Tibial artery (tissue), 4 donors: ENCODE measurements around the gene APMAP.
A peak's percentile ranks its signal among the peaks of the same experiment; 100 is the strongest.

Experiments used
- DNase-seq, 2 donors: peaks; one replicate each; pipeline ENCODE4 v3.0.0-alpha.2; 2019
- H3K27ac ChIP-seq, 2 donors: fragments of 200-600 bp; sonication (generic) in 1 of 2; 1 replicate in 1 of 2; 2 replicates in 1 of 2; pipeline ENCODE4 v1.5.1; 2018 to 2019; ENCODE audit warnings: mild to moderate bottlenecking in 1 of 2
- H3K27me3 ChIP-seq, 2 donors: fragments of 200-600 bp; sonication (generic) in 1 of 2; one replicate each; pipeline versions ENCODE4 v1.5.1 to v1.6.0; 2016 to 2019
- H3K36me3 ChIP-seq, 3 donors: fragments of 200-600 bp; sonication (generic) in 2 of 3; one replicate each; pipeline ENCODE4 v1.5.1; 2016 to 2019; ENCODE audit warnings: mild to moderate bottlenecking in 2 of 3
- H3K4me1 ChIP-seq, 4 donors: fragments of 200-600 bp; sonication (generic) in 2 of 4; 1 replicate in 3 of 4; 2 replicates in 1 of 4; pipeline ENCODE4 v1.5.1; 2016 to 2019
- H3K4me3 ChIP-seq, 2 donors: fragments of 200-600 bp; sonication (generic) in 1 of 2; 1 replicate in 1 of 2; 2 replicates in 1 of 2; pipeline ENCODE4 v1.5.1; 2018 to 2019; ENCODE audit warnings: mild to moderate bottlenecking in 2 of 2
- H3K9me3 ChIP-seq, 3 donors: fragments of 200-600 bp; sonication (generic) in 1 of 3; one replicate each; pipeline ENCODE4 v1.5.1; 2016 to 2019
- intact Hi-C: fragments of 100-400 bp; cut with DNase I; formaldehyde crosslinking; loops from one replicate; pipeline ENCODE4 v1.15.0; 2023; ENCODE audit warnings: low total_unique reads
- TF ChIP-seq, protein P1 (sequence below), 2 experiments: fragments of 200-600 bp in 1 of 2; fragments of 450-650 bp in 1 of 2; IDR thresholded peaks; one replicate each; pipeline ENCODE4 v1.5.1; 2017 to 2019; ENCODE audit warnings: antibody characterized with exemption in 2 of 2, mild to moderate bottlenecking in 1 of 2, moderate library complexity in 1 of 2

Gene APMAP

GRCh38 chr20:24962182-24962492 lies 30.4 kb downstream of the APMAP start:
- Histone ChIP-seq H3K27me3 (no peaks in the 10 kb centered on the region), H3K27ac (no peak overlapping the region), H3K4me3 (no peak overlapping the region), H3K36me3 (peaks cover 39 to 100% (median 84%) of the 10 kb centered on the region in 3 donors), H3K9me3 (no peaks in the 10 kb centered on the region), H3K4me1 (no peaks in the 10 kb centered on the region)
- TF ChIP-seq, protein P1, sequence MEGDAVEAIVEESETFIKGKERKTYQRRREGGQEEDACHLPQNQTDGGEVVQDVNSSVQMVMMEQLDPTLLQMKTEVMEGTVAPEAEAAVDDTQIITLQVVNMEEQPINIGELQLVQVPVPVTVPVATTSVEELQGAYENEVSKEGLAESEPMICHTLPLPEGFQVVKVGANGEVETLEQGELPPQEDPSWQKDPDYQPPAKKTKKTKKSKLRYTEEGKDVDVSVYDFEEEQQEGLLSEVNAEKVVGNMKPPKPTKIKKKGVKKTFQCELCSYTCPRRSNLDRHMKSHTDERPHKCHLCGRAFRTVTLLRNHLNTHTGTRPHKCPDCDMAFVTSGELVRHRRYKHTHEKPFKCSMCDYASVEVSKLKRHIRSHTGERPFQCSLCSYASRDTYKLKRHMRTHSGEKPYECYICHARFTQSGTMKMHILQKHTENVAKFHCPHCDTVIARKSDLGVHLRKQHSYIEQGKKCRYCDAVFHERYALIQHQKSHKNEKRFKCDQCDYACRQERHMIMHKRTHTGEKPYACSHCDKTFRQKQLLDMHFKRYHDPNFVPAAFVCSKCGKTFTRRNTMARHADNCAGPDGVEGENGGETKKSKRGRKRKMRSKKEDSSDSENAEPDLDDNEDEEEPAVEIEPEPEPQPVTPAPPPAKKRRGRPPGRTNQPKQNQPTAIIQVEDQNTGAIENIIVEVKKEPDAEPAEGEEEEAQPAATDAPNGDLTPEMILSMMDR (IDR thresholded peaks at IDR 0.05): no peak
- intact Hi-C loops: no loop called here
- no peak for DNase-seq

DNA sequence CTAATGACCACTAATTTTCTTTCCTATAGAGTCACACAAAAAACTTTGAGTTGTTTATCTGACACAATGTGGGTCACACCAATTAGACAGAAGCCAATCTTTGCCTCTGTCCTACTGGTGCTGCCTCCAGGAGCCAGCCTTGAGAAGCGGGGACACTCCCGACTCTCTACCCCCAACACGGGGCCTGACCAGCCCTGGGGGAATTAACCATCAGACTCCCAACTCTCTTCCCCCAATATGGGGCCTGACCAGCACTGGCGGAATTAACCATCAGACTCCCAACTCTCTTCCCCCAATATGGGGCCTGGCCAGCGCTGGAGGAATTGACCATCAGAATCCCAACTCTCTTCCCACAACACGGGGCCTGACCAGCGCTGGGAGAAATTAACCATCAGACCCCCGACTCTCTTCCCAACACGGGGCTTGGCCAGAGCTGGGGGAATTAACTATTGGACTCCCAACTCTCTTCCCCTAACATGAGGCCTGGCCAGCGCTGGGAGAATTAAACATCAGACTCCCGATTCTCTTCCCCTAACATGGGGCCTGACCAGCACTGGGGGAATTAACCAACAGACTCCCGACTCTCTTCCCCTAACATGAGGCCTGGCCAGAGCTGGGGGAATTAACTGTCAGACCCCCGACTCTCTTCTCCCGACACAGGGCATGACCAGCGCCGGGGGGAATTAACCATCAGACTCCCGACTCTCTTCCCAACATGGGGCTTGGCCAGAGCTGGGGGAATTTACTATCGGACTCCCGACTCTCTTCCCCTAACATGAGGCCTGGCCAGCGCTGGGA lies 31.0 kb downstream of the APMAP start:
- TF ChIP-seq, protein P1 (IDR thresholded peaks at IDR 0.05): no peak
- Histone ChIP-seq H3K27me3 (no peaks in the 10 kb centered on the region), H3K36me3 (peaks cover 39 to 100% (median 81%) of the 10 kb centered on the region in 3 donors), H3K4me3 (no peak overlapping the region), H3K27ac (no peak overlapping the region), H3K9me3 (no peaks in the 10 kb centered on the region), H3K4me1 (no peaks in the 10 kb centered on the region)
- intact Hi-C loops: no loop called here
- DNase-seq: no peak

GRCh38 chr20:24960861-24961260 lies 31.7 kb downstream of the APMAP start:
- Histone ChIP-seq H3K9me3 (no peaks in the 10 kb centered on the region), H3K27me3 (no peaks in the 10 kb centered on the region), H3K27ac (no peak overlapping the region), H3K4me1 (no peaks in the 10 kb centered on the region), H3K36me3 (peaks cover 39 to 100% (median 82%) of the 10 kb centered on the region in 3 donors), H3K4me3 (no peak overlapping the region)
- TF ChIP-seq, protein P1 (IDR thresholded peaks at IDR 0.05): no peak
- intact Hi-C loops: no loop called here
- no peak for DNase-seq

DNA sequence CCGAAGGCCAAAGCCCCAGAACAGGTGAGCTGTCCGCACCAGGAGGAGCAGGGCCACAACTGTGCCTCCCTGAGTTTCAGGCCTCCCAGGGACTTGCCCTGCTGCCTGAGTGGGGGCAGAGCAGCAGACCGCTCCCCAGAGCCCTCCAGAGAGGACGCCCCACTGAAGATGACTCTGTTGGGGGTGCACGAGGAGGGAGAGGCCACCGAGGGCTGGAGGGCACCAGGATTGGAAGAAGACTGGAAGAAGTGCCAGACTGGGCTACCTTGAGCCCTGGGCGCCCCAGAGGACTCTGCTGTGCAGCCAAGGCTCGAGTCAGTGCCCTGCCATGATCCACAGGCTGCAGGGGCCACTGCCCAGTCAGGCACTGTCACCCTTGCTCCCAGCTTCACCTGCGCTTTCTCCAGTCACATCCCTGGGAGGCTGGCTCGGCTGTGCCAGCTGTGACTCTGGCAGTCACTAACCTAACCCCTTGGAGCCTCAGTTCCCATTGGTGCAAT lies 32.2 kb downstream of the APMAP start:
- peaks cover 39 to 98% (median 77%) of the 10 kb centered on the region in 3 donors for H3K36me3 ChIP-seq
- no peak overlapping the region for H3K27ac ChIP-seq
- peak in 1 of 2 donors; percentile 44 for DNase-seq
- TF ChIP-seq, protein P1 (IDR thresholded peaks at IDR 0.05): no peak
- no peaks in the 10 kb centered on the region for H3K4me1 ChIP-seq
- H3K4me3 ChIP-seq: no peak overlapping the region
- no peaks in the 10 kb centered on the region for H3K27me3 ChIP-seq
- intact Hi-C loops: no loop called here
- H3K9me3 ChIP-seq: no peaks in the 10 kb centered on the region

GRCh38 chr20:24959591-24960301 lies 32.8 kb downstream of the APMAP start:
- H3K9me3 ChIP-seq: no peaks in the 10 kb centered on the region
- H3K36me3 ChIP-seq: peaks cover 36 to 92% (median 73%) of the 10 kb centered on the region in 3 donors
- no peak overlapping the region for H3K27ac ChIP-seq
- DNase-seq: no peak
- TF ChIP-seq, protein P1 (IDR thresholded peaks at IDR 0.05): no peak
- no peaks in the 10 kb centered on the region for H3K4me1 ChIP-seq
- no peaks in the 10 kb centered on the region for H3K27me3 ChIP-seq
- no peak overlapping the region for H3K4me3 ChIP-seq
- intact Hi-C loops: no loop called here
